Measurements from ENCODE around the gene SKIC2. TPM values are rescaled to one million over a fixed set of nuclear protein-coding genes. Genes with fewer than 3 reads are reported as not detected.

SKIC2 gene
- total RNA-seq, 1 donor from 2014 or later = 51.9 TPM

DNA sequence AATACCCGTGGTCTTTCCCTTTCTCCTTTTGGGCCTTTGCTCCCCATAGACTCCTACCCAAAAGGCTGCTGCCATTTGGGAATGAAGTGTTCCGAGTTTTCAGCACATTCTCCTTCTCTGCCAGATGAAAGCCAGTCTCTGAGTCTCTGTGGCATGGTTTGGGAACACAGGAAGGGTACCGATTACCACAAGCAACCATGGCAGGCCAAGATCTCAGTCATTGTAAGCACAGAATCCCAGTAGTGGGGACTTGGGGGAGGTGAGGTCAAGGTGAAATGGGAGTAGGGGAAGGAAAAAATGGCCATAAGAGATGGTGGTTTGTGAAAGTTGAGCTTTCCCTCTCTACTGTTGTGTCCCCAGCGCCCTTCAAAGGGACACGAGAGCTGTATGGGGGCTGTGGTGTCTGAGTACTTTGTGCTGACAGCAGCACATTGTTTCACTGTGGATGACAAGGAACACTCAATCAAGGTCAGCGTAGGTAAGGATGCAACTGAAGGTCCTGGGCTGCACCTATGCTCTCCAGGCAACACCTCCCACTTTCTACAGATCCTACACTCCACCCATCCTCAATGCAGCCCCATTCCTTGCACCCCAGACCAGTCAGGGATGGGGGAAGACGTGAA lies 8.9 kb upstream of the SKIC2 start:
- DNase-seq (ENCODE audit: low read depth) = no peak
- TF ChIP-seq, protein P1, sequence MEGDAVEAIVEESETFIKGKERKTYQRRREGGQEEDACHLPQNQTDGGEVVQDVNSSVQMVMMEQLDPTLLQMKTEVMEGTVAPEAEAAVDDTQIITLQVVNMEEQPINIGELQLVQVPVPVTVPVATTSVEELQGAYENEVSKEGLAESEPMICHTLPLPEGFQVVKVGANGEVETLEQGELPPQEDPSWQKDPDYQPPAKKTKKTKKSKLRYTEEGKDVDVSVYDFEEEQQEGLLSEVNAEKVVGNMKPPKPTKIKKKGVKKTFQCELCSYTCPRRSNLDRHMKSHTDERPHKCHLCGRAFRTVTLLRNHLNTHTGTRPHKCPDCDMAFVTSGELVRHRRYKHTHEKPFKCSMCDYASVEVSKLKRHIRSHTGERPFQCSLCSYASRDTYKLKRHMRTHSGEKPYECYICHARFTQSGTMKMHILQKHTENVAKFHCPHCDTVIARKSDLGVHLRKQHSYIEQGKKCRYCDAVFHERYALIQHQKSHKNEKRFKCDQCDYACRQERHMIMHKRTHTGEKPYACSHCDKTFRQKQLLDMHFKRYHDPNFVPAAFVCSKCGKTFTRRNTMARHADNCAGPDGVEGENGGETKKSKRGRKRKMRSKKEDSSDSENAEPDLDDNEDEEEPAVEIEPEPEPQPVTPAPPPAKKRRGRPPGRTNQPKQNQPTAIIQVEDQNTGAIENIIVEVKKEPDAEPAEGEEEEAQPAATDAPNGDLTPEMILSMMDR (conservative IDR thresholded peaks at IDR 0.05; ENCODE audit: low read depth, low read length) = no peak
- H3K4me3 ChIP-seq (ENCODE audit: low read depth, low read length) = no peak overlapping the region

GRCh38 chr6:31952140-31952805 lies 6.7 kb upstream of the SKIC2 start:
- DNase-seq (ENCODE audit: low read depth) = no peak
- no peak overlapping the region for H3K4me3 ChIP-seq (ENCODE audit: low read depth, low read length)
- TF ChIP-seq, protein P1 (conservative IDR thresholded peaks at IDR 0.05; ENCODE audit: low read depth, low read length) = peak; percentile 94

GRCh38 chr6:31952890-31953289 lies 6.1 kb upstream of the SKIC2 start:
- H3K4me3 ChIP-seq (ENCODE audit: low read depth, low read length) = no peak overlapping the region
- TF ChIP-seq, protein P1 (conservative IDR thresholded peaks at IDR 0.05; ENCODE audit: low read depth, low read length) = no peak
- no peak for DNase-seq (ENCODE audit: low read depth)

GRCh38 chr6:31954511-31954910 lies 4.5 kb upstream of the SKIC2 start:
- TF ChIP-seq, protein P1 (conservative IDR thresholded peaks at IDR 0.05; ENCODE audit: low read depth, low read length) = no peak
- DNase-seq (ENCODE audit: low read depth) = no peak
- H3K4me3 ChIP-seq (ENCODE audit: low read depth, low read length) = no peak overlapping the region

DNA sequence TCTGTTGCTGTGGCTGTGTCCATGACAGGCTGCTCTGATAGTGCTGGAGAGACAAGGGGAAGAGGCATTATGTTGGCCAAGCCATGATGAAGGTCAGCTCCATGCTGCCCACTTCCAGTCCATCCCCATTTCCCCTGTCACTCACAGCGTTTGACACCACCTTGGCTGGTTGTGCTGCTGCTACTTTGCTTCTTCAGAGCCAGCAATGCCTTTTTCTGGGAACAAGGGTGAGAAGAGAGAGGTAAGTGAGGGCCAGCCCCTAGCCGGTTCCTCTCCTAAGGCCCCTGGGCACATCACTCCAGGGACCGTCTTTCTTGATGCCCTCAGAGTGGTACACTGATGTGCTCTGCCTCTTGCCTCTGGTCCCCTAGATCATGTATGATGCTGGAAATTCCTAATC lies 2.2 kb upstream of the SKIC2 start:
- no peak overlapping the region for H3K4me3 ChIP-seq (ENCODE audit: low read depth, low read length)
- TF ChIP-seq, protein P1 (conservative IDR thresholded peaks at IDR 0.05; ENCODE audit: low read depth, low read length) = no peak
- DNase-seq (ENCODE audit: low read depth) = no peak

GRCh38 chr6:31958412-31958740 lies 599 bp upstream of the SKIC2 start:
- no peak for DNase-seq (ENCODE audit: low read depth)
- TF ChIP-seq, protein P1 (conservative IDR thresholded peaks at IDR 0.05; ENCODE audit: low read depth, low read length) = no peak

GRCh38 chr6:31961616-31962015 lies 2.6 kb downstream of the SKIC2 start:
- TF ChIP-seq, protein P1 (conservative IDR thresholded peaks at IDR 0.05; ENCODE audit: low read depth, low read length) = no peak
- DNase-seq (ENCODE audit: low read depth) = no peak
- H3K4me3 ChIP-seq (ENCODE audit: low read depth, low read length) = no peak overlapping the region

More at GRCh38 chr6:31958412-31958740, 599 bp upstream of the SKIC2 start:
- peak overlapping the region; percentile 88 for H3K4me3 ChIP-seq (ENCODE audit: low read depth, low read length)
